HepG2 (cell line): Measurements from ENCODE around the gene CERS4. TPM values are rescaled to one million over a fixed set of nuclear protein-coding genes. Genes with fewer than 3 reads are reported as not detected.

Source experiments
- ETV6 ChIP-seq: sonication (generic); formaldehyde crosslinking; conservative IDR thresholded peaks from 2 replicates; pipeline ENCODE4 v1.4.0; 2020; ENCODE audit warnings: missing genetic modification reagents
- FLYWCH1 ChIP-seq: sonication (generic); formaldehyde crosslinking; IDR thresholded peaks from 2 replicates; pipeline ENCODE4 v1.8.1; 2023; ENCODE audit warnings: mild to moderate bottlenecking, missing genetic modification reagents
- HNRNPLL ChIP-seq: fragments of 200-400 bp; formaldehyde crosslinking; IDR thresholded peaks from 2 replicates; pipeline ENCODE4 v1.6.1; 2017; ENCODE audit warnings: mild to moderate bottlenecking, low read depth, low read length; ENCODE audit not compliant: poor library complexity, severe bottlenecking
- ISL2 ChIP-seq: sonication (generic); formaldehyde crosslinking; IDR thresholded peaks from 2 replicates; pipeline ENCODE4 v1.5.0; 2020; ENCODE audit warnings: missing genetic modification reagents
- KLF11 ChIP-seq: IDR thresholded peaks from 2 replicates; pipeline ENCODE4 v1.6.1; 2016; ENCODE audit warnings: missing compliant biosample characterization
- MLXIP ChIP-seq: sonication (generic); formaldehyde crosslinking; IDR thresholded peaks from 2 replicates; pipeline ENCODE4 v1.9.0; 2021; ENCODE audit warnings: missing genetic modification reagents, borderline replicate concordance
- RFXANK ChIP-seq: IDR thresholded peaks from 2 replicates; pipeline ENCODE4 v1.6.1; 2016
- SKIL ChIP-seq: sonication (generic); formaldehyde crosslinking; IDR thresholded peaks from 2 replicates; pipeline ENCODE4 v1.8.0; 2022; ENCODE audit warnings: missing genetic modification reagents, mild to moderate bottlenecking, moderate library complexity, borderline replicate concordance
- TAF15 ChIP-seq: fragments of 200-400 bp; formaldehyde crosslinking; IDR thresholded peaks from one replicate; pipeline ENCODE4 v1.6.1; 2018; ENCODE audit warnings: mild to moderate bottlenecking, low read depth, low read length; ENCODE audit not compliant: poor library complexity, severe bottlenecking
- TBL1XR1 ChIP-seq: fragments of 150-350 bp; IDR thresholded peaks from 2 replicates; pipeline ENCODE4 v1.6.1; 2014; ENCODE audit warnings: borderline replicate concordance, low read length; ENCODE audit not compliant: partially characterized antibody
- WIZ ChIP-seq: sonication (generic); formaldehyde crosslinking; IDR thresholded peaks from 2 replicates; pipeline ENCODE4 v1.5.1; 2020; ENCODE audit warnings: mild to moderate bottlenecking, missing genetic modification reagents
- ZNF234 ChIP-seq: sonication (generic); formaldehyde crosslinking; conservative IDR thresholded peaks from 2 replicates; pipeline ENCODE4 v1.5.1; 2020; ENCODE audit warnings: mild to moderate bottlenecking, missing genetic modification reagents
- ZNF276 ChIP-seq: sonication (generic); formaldehyde crosslinking; IDR thresholded peaks from 2 replicates; pipeline ENCODE4 v1.4.0; 2020; ENCODE audit warnings: mild to moderate bottlenecking, low read depth, missing genetic modification reagents
- ZNF280B ChIP-seq: sonication (generic); formaldehyde crosslinking; IDR thresholded peaks from 2 replicates; pipeline ENCODE4 v1.5.0; 2020; ENCODE audit warnings: missing genetic modification reagents, mild to moderate bottlenecking, borderline replicate concordance
- ZNF3 ChIP-seq: IDR thresholded peaks from 2 replicates; pipeline ENCODE4 v1.7.0; 2017; ENCODE audit warnings: inconsistent platforms
- ZNF430 ChIP-seq: sonication (generic); formaldehyde crosslinking; IDR thresholded peaks from 2 replicates; pipeline ENCODE4 v1.9.0; 2021; ENCODE audit warnings: mild to moderate bottlenecking, missing genetic modification reagents
- ZNF552 ChIP-seq: sonication (generic); formaldehyde crosslinking; IDR thresholded peaks from 2 replicates; pipeline ENCODE4 v1.9.0; 2022; ENCODE audit warnings: missing genetic modification reagents, mild to moderate bottlenecking, borderline replicate concordance
- ZNF703 ChIP-seq: sonication (generic); formaldehyde crosslinking; IDR thresholded peaks from 2 replicates; pipeline ENCODE4 v1.5.1; 2020; ENCODE audit warnings: missing genetic modification reagents, mild to moderate bottlenecking, moderate library complexity, borderline replicate concordance
- ZNF746 ChIP-seq: sonication (generic); formaldehyde crosslinking; IDR thresholded peaks from 2 replicates; pipeline ENCODE4 v1.8.0; 2022; ENCODE audit warnings: mild to moderate bottlenecking, missing genetic modification reagents
- ZNF878 ChIP-seq: sonication (generic); formaldehyde crosslinking; IDR thresholded peaks from 2 replicates; pipeline ENCODE4 v1.8.1; 2023; ENCODE audit warnings: mild to moderate bottlenecking, missing genetic modification reagents, moderate library complexity
- polyA plus RNA-seq, 8 experiments: library from polyadenylated mRNA; depleted of rRNA in 3 of 8; stranded (reverse) in 7 of 8; unstranded in 1 of 8; fragments of >200 nt; fragmentation: Illumina TruSeq in 4 of 8; extraction: Trizol in 4 of 8; gene quantifications; 2 replicates each; pipeline versions ENCODE4 v1.2.1 to v1.2.3, GENCODE V29; 2011 to 2016; ENCODE audit warnings: low read depth in 4 of 8, missing spikeins in 1 of 8, mixed read lengths in 1 of 8; ENCODE audit not compliant: insufficient read depth in 1 of 8
- total RNA-seq, 5 experiments: library from RNA; depleted of rRNA; stranded (reverse); fragments of >200 nt; fragmentation: Illumina TruSeq; extraction: Trizol; gene quantifications; 2 replicates each; pipeline ENCODE4 v1.2.3, GENCODE V29; 2016; ENCODE audit warnings: low read depth in 1 of 5

CERS4 gene
- total and polyA plus RNA-seq, 2 of the 13 experiments (the other 11 are each of a cell fraction or from before 2014, with no cell fraction given) = 74.7 to 83.5 TPM

GRCh38 chr19:8307965-8308866 lies 99.0 kb downstream of the CERS4 start, which contains the start of gene CD320 (continued):
- TF ChIP-seq ZNF3 (CRISPR knock-in tag) (no peak), MLXIP (CRISPR knock-in tag) (peak; percentile 86; the same call in 1 of the 2 replicates), WIZ (no peak), ZNF746 (CRISPR knock-in tag) (no peak), ETV6 (CRISPR knock-in tag) (peak; percentile 81), HNRNPLL (peak; percentile 61), KLF11 (CRISPR knock-in tag) (no peak), ZNF234 (CRISPR knock-in tag) (peak; percentile 95), ZNF276 (CRISPR knock-in tag) (peak; percentile 86; the same call in 1 of the 2 replicates), FLYWCH1 (no peak), TBL1XR1 (peak; percentile 33), RFXANK (no peak), ZNF703 (CRISPR knock-in tag) (peak; percentile 81), ZNF430 (CRISPR knock-in tag) (peak; percentile 99), ISL2 (peak; percentile 79), TAF15 (no peak), ZNF280B (CRISPR knock-in tag) (0 out of 2 replicates have a peak, but pooled peaks have one; percentile 30), SKIL (peak; percentile 10; the same call in 1 of the 2 replicates), ZNF878 (CRISPR knock-in tag) (peak; percentile 75; the same call in 1 of the 2 replicates), ZNF552 (peak; percentile 94)
